Loucy (cell line): Measurements from ENCODE around the gene MON1A.
A peak's percentile ranks its signal among the peaks of the same experiment; 100 is the strongest.
"Not testable (repeated sequence)": the region's sequence is repeated elsewhere in the genome, so short reads cannot be mapped to it uniquely, and the experiment has no call there.

Experiments used
- H2AFZ ChIP-seq: fragments of 200-600 bp; sonication (generic); 2 replicates; pipeline ENCODE4 v1.6.0; 2016; ENCODE audit warnings: antibody characterized with exemption, mild to moderate bottlenecking, low read length, moderate library complexity
- H3F3A ChIP-seq: fragments of 200-600 bp; 2 replicates; pipeline ENCODE4 v1.6.0; 2016; ENCODE audit warnings: antibody characterized with exemption, low read depth, mild to moderate bottlenecking
- H3K27me3 ChIP-seq: fragments of 200-600 bp; sonication (generic); 2 replicates; pipeline ENCODE4 v1.6.1; 2014; ENCODE audit warnings: low read length, mild to moderate bottlenecking; ENCODE audit not compliant: insufficient read depth, poor library complexity, severe bottlenecking
- H3K36me3 ChIP-seq: fragments of 200-600 bp; sonication (generic); 2 replicates; pipeline ENCODE4 v1.6.1; 2016; ENCODE audit warnings: low read length; ENCODE audit not compliant: insufficient read depth
- H3K4me1 ChIP-seq: fragments of 200-600 bp; sonication (generic); 2 replicates; pipeline ENCODE4 v1.5.1; 2014; ENCODE audit warnings: low read length, mild to moderate bottlenecking; ENCODE audit not compliant: insufficient read depth, poor library complexity, severe bottlenecking
- H3K4me2 ChIP-seq: fragments of 200-600 bp; sonication (generic); 2 replicates; pipeline ENCODE4 v1.6.0; 2014; ENCODE audit warnings: antibody characterized with exemption, low read length, low read depth, mild to moderate bottlenecking; ENCODE audit not compliant: poor library complexity, severe bottlenecking
- H3K4me3 ChIP-seq: fragments of 200-600 bp; sonication (generic); 2 replicates; pipeline ENCODE4 v1.5.1; 2014; ENCODE audit warnings: low read length, mild to moderate bottlenecking, mixed read lengths; ENCODE audit not compliant: poor library complexity, severe bottlenecking
- H3K79me2 ChIP-seq: fragments of 200-600 bp; sonication (generic); 2 replicates; pipeline ENCODE4 v1.6.1; 2014; ENCODE audit warnings: low read length; ENCODE audit not compliant: insufficient read depth
- H3K9ac ChIP-seq: fragments of 200-600 bp; sonication (generic); 2 replicates; pipeline ENCODE4 v1.6.0; 2014; ENCODE audit warnings: mild to moderate bottlenecking, low read depth, low read length, moderate library complexity; ENCODE audit not compliant: poor library complexity, severe bottlenecking
- H3K9me2 ChIP-seq: fragments of 200-600 bp; sonication (generic); replicated peaks from 2 replicates; pipeline ENCODE4 v1.6.1; 2016; ENCODE audit warnings: low read depth, low read length, mixed read lengths
- H3K9me3 ChIP-seq: fragments of 200-600 bp; sonication (generic); 2 replicates; pipeline ENCODE4 v1.6.1; 2014; ENCODE audit warnings: mild to moderate bottlenecking, antibody characterized with exemption, low read length, low read depth; ENCODE audit not compliant: insufficient read depth
- H4K20me1 ChIP-seq: fragments of 200-600 bp; sonication (generic); 2 replicates; pipeline ENCODE4 v1.6.0; 2014; ENCODE audit warnings: antibody characterized with exemption, low read length, mild to moderate bottlenecking; ENCODE audit not compliant: insufficient read depth, poor library complexity, severe bottlenecking
- CTCF ChIP-seq: fragments of 200-600 bp; sonication (generic); conservative IDR thresholded peaks from 2 replicates; pipeline ENCODE4 v1.5.1; 2014; ENCODE audit warnings: mild to moderate bottlenecking, antibody characterized with exemption, low read length
- EZH2phosphoT487 ChIP-seq: fragments of 200-600 bp; IDR thresholded peaks from 2 replicates; pipeline ENCODE4 v1.6.1; 2018; ENCODE audit warnings: antibody characterized with exemption, mild to moderate bottlenecking, moderate library complexity, borderline replicate concordance

Gene MON1A

DNA sequence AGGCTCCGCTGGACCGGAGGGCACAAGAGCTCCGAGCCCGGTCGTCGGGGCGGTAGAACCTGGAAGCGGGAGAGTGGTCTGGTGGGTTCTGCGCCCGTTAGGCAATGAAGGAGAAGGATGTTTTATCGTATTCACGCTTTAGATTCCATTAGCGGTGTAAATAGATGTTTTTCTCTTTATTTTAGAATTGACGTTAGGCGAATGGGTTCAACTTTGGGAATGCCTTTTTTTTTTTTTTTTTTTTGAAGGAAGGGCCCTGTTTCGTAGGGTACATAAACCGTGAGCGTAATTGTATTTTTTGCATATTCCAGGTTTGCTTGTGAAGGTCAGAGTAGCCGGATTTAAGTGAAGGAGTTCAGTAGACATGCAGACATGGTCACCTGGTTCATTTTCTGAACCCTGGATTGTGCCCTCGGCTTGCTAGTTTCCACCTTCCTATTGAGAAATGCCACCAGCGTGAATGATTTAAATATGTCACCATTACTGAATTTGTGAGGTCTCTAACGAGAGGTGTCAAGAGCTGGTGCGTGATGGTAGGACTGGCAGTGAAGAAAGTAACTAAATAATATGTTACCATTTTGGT is 11.1 kb upstream of the MON1A start:
- Histone ChIP-seq H2AFZ (no peak overlapping the region; the same call in 1 of the 2 replicates), H3K27me3 (no peaks in the 10 kb centered on the region), H3K4me2 (peak overlapping the region; percentile 89), H3K79me2 (peaks cover 54% of the 10 kb centered on the region), H4K20me1 (peaks cover 45% of the 10 kb centered on the region), H3K9me3 (no peaks in the 10 kb centered on the region), H3K9ac (peak overlapping the region; percentile 79), H3K9me2 (no peaks in the 10 kb centered on the region), H3F3A (peaks cover 5% of the 10 kb centered on the region; the same call in 1 of the 2 replicates), H3K4me1 (peaks cover 20% of the 10 kb centered on the region), H3K4me3 (peak overlapping the region; percentile 89), H3K36me3 (0 out of 2 replicates have a peak, but pooled peaks cover 6% of the 10 kb centered on the region)
- TF ChIP-seq EZH2phosphoT487 (no peak), CTCF (no peak)

DNA sequence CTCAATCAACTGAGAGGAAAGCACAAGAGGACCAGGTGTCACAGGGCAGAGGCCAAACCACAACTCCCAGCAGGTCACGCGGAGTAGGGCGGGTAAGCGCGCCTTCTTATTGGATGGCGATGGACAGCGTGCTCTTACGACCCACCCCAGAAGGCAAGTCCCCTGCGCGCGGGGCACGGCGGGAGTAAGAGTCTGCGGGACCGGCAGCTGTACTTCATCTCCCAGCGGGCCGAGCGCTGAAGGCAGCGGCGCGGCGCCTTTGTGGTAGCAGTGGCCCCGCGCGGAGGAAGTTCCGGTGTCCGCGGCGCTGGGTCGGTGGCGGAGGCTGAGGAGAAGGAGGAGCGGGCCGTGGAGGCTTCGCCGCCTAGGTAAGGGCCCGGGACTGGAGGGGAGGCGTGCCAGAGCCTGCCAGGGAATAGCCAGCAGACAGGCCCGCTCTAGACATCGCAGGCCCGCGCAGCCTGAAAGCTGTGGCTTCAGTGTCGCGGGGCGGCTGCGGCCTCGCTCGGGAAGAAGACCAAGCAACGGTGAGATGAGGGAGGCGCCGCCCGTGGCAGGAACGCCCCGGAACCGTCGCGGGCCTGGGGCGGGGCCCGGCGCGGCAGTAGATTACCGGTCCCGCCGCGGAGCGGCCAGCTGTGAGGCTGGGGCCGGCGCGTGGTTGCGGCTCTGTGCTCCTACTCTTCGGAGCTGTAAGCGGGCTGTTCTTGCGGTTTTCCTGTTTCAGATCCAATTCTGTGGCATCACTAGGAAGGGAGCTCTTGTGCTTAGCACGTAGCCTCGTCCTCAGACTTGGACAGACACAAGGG is 10.5 kb upstream of the MON1A start, which contains the start of gene RBM6:
Gene RBM6 (plus strand): TSS at position 293 of the 809 bp plus-strand sequence. CDS start 22,492 bp downstream, outside the sequence.
- H3K4me3 ChIP-seq: peak within 1 kb of the TSS; percentile 89
- H3K36me3 ChIP-seq: 0 out of 2 replicates have a peak, but pooled peaks cover 5% of the 10 kb centered on the region
- H3F3A ChIP-seq: peaks cover 5% of the 10 kb centered on the region; the same call in 1 of the 2 replicates
- peak within 1 kb of the TSS; percentile 89 for H3K4me2 ChIP-seq
- H3K79me2 ChIP-seq: peaks cover 47% of the 10 kb centered on the region
- peak within 1 kb of the TSS; percentile 68 for H2AFZ ChIP-seq
- H3K9me2 ChIP-seq: no peaks in the 10 kb centered on the region
- H3K4me1 ChIP-seq: peaks cover 20% of the 10 kb centered on the region
- no peaks in the 10 kb centered on the region for H3K27me3 ChIP-seq
- peaks cover 38% of the 10 kb centered on the region for H4K20me1 ChIP-seq
- no peaks in the 10 kb centered on the region for H3K9me3 ChIP-seq
- TF ChIP-seq EZH2phosphoT487 (no peak), CTCF (no peak)
- peak within 1 kb of the TSS; percentile 79 for H3K9ac ChIP-seq

GRCh38 chr3:49937090-49937489 is 7.5 kb upstream of the MON1A start:
- no peak overlapping the region for H3K4me2 ChIP-seq

GRCh38 chr3:49932281-49932680 is 2.7 kb upstream of the MON1A start:
- not testable (repeated sequence) for H3K9me3 ChIP-seq, H3F3A ChIP-seq, H3K27me3 ChIP-seq, H3K36me3 ChIP-seq, H4K20me1 ChIP-seq, H3K79me2 ChIP-seq, H3K9me2 ChIP-seq, H3K4me3 ChIP-seq, H3K9ac ChIP-seq, H3K4me2 ChIP-seq, H2AFZ ChIP-seq
- peaks cover 27% of the 10 kb centered on the region for H3K4me1 ChIP-seq

More at GRCh38 chr3:49937090-49937489, 7.5 kb upstream of the MON1A start:
- no peaks in the 10 kb centered on the region for H3K27me3 ChIP-seq
- H2AFZ ChIP-seq: no peak overlapping the region
- peaks cover 18% of the 10 kb centered on the region for H4K20me1 ChIP-seq
- no peaks in the 10 kb centered on the region for H3K9me3 ChIP-seq
- no peaks in the 10 kb centered on the region for H3F3A ChIP-seq
- peaks cover 14% of the 10 kb centered on the region for H3K4me1 ChIP-seq
- no peaks in the 10 kb centered on the region for H3K36me3 ChIP-seq
- no peaks in the 10 kb centered on the region for H3K9me2 ChIP-seq
- H3K9ac ChIP-seq: no peak overlapping the region
- H3K4me3 ChIP-seq: no peak overlapping the region
- peaks cover 18% of the 10 kb centered on the region for H3K79me2 ChIP-seq
- TF ChIP-seq EZH2phosphoT487 (no peak), CTCF (no peak)
